ENCODE results near the gene EVC. TPM values are rescaled to one million over a fixed set of nuclear protein-coding genes. Genes with fewer than 3 reads are reported as not detected.

EVC gene
- total and polyA plus RNA-seq, 7 experiments from 2014 or later, result 0.37 to 1.5 (median 0.68) TPM; not detected in 2

- H3K9me3 ChIP-seq (ENCODE audit: control insufficient read depth in 2 of 3, low read length in 3 of 3), result no peaks in the 10 kb centered on the region
- ChIA-PET CTCF (interaction anchor here (1.0 kb wide), 1 partner anchor 1317 kb away, joined by 7 read pairs; no protein-coding TSS in a partner anchor), POLR2A (no interaction called here)
- no peaks in the 10 kb centered on the region for H3K27me3 ChIP-seq (ENCODE audit: control insufficient read depth in 2 of 2, insufficient read depth in 2 of 2, low read length in 2 of 2)
- Mint-ChIP-seq H3K9me3 (peaks cover 0 to 2% (median 0%) of the 10 kb centered on the region in 11 donors), H3K27ac (no peak overlapping the region), H3K4me3 (no peak overlapping the region), H3K36me3 (no peaks in the 10 kb centered on the region), H3K4me1 (no peaks in the 10 kb centered on the region), H3K27me3 (peaks cover 0 to 4% (median 0%) of the 10 kb centered on the region in 5 donors)
- H3K4me3 ChIP-seq (ENCODE audit: low read length), result no peak overlapping the region
- H3K36me3 ChIP-seq (ENCODE audit: control insufficient read depth in 2 of 3, insufficient read depth in 3 of 3, low read length in 3 of 3), result no peaks in the 10 kb centered on the region
- DNase-seq (no peak), ATAC-seq (no peak)
- H3K4me1 ChIP-seq (ENCODE audit: control insufficient read depth in 2 of 2, insufficient read depth in 2 of 2, low read length in 2 of 2), result no peaks in the 10 kb centered on the region
- intact Hi-C loops (cut with micrococcal nuclease), result no loop called here
- no peak overlapping the region for H3K27ac ChIP-seq (ENCODE audit: low read depth, low read length)
These were observed 93.7 kb downstream of the EVC start for GRCh38 chr4:5804656-5805055.

DNA sequence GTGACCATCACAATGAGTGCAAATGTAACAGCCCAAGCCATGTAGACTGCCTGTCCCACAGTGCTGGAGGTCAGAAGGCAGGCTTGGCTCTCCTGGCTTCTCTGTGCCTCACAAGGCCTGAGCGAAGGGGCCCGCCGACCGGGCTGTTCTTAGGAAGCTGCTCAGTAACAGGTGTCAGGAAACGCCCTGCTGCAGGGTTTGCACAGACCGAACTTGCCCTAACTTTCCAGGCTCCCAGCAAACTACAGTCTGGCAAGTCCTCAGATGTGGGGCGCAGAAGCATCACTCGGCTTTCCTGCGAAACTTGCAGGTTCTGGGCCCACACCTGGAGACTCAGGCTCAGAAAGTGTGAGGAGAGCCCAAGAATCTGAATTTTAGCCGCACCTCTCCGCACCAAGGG is 94.3 kb downstream of the EVC start:
- ChIA-PET CTCF (no interaction called here), POLR2A (no interaction called here)
- H3K4me3 ChIP-seq (ENCODE audit: low read length), result no peak overlapping the region
- Mint-ChIP-seq H3K27me3 (peaks cover 0 to 4% (median 0%) of the 10 kb centered on the region in 5 donors), H3K27ac (no peak overlapping the region), H3K36me3 (no peaks in the 10 kb centered on the region), H3K9me3 (peaks cover 0 to under 1% (median 0%) of the 10 kb centered on the region in 11 donors), H3K4me3 (no peak overlapping the region), H3K4me1 (no peaks in the 10 kb centered on the region)
- no peaks in the 10 kb centered on the region for H3K4me1 ChIP-seq (ENCODE audit: control insufficient read depth in 2 of 2, insufficient read depth in 2 of 2, low read length in 2 of 2)
- DNase-seq (no peak), ATAC-seq (no peak)
- no peaks in the 10 kb centered on the region for H3K27me3 ChIP-seq (ENCODE audit: control insufficient read depth in 2 of 2, insufficient read depth in 2 of 2, low read length in 2 of 2)
- no peak overlapping the region for H3K27ac ChIP-seq (ENCODE audit: low read depth, low read length)
- intact Hi-C loops (cut with micrococcal nuclease), result no loop called here
- no peaks in the 10 kb centered on the region for H3K36me3 ChIP-seq (ENCODE audit: control insufficient read depth in 2 of 3, insufficient read depth in 3 of 3, low read length in 3 of 3)
- no peaks in the 10 kb centered on the region for H3K9me3 ChIP-seq (ENCODE audit: control insufficient read depth in 2 of 3, low read length in 3 of 3)

DNA sequence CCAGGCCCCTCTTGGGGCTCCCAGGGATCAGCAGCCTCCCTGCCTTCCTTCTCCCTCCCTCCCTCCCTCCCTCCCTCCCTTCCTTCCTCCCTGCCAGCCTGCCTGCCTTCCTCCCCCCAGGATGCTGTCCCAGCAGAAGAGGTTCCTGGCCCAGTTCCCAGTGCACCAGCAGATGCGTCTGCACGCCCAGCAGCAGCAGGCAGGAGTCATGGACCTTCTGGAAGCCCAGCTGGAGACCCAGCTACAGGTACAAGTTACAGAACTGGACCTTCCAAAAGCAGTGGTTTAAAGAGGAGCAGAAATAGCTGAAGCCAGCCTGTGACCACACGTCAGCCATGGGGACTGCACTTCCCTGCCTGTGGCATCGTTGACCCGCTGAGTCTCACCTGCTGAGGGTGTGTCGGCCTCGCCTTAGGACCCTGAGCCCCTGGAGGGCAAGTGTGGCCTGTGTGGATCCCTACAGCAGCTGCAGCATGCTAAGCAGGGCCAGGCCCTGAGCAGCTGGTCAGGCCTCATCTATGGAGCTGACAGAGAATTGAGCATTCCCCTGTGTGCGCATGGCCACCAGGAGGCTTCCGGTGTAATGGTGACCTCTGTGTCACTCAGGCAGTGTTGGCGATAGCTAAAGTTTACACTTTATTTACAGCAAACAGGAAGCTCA is 97.2 kb downstream of the EVC start:
- Histone ChIP-seq H3K4me1 (ENCODE audit: control insufficient read depth in 2 of 2, insufficient read depth in 2 of 2, low read length in 2 of 2) (no peaks in the 10 kb centered on the region), H3K27me3 (ENCODE audit: control insufficient read depth in 2 of 2, insufficient read depth in 2 of 2, low read length in 2 of 2) (no peaks in the 10 kb centered on the region), H3K27ac (ENCODE audit: low read depth, low read length) (no peak overlapping the region), H3K9me3 (ENCODE audit: control insufficient read depth in 2 of 3, low read length in 3 of 3) (no peaks in the 10 kb centered on the region), H3K4me3 (ENCODE audit: low read length) (no peak overlapping the region), H3K36me3 (ENCODE audit: control insufficient read depth in 2 of 3, insufficient read depth in 3 of 3, low read length in 3 of 3) (no peaks in the 10 kb centered on the region)
- no peaks in the 10 kb centered on the region for H3K36me3 Mint-ChIP-seq
- ATAC-seq (no peak), DNase-seq (no peak)
- peaks cover 0 to 4% (median 0%) of the 10 kb centered on the region in 5 donors for H3K27me3 Mint-ChIP-seq
- ChIA-PET CTCF (no interaction called here), POLR2A (no interaction called here)
- intact Hi-C loops (cut with micrococcal nuclease), result no loop called here
- H3K4me3 Mint-ChIP-seq, result no peak overlapping the region
- no peak overlapping the region for H3K27ac Mint-ChIP-seq
- peaks cover 0 to 1% (median 0%) of the 10 kb centered on the region in 11 donors for H3K9me3 Mint-ChIP-seq
- no peaks in the 10 kb centered on the region for H3K4me1 Mint-ChIP-seq

DNA sequence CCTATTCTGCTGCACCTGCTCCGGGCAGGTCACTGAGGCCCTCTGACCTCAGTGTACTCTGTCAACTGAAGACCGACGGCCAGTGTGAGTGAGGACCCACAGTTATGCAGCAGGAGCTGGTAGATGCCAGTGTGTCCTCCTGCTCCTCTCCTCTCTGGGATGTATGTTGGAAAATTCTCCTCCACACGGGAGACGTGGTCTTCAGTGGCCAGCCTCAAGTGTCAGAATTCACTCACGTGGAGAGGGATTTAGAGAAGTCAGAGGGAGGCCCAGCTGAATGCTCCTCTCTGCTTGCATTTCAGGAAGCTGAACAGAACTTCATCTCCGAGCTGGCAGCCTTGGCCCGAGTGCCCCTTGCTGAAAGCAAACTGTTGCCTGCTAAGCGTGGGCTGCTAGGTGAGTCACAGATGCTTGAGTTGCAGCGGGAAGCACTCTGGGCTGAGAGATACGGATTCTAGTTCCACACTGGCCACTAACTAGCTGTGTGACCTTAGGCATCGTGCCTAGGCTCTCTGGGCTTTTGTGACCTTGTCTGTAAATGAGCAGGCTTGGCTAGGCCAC is 98.3 kb downstream of the EVC start:
- no peak overlapping the region for H3K4me3 Mint-ChIP-seq
- H3K4me1 Mint-ChIP-seq, result no peaks in the 10 kb centered on the region
- no peak for DNase-seq
- H3K27me3 ChIP-seq (ENCODE audit: control insufficient read depth in 2 of 2, insufficient read depth in 2 of 2, low read length in 2 of 2), result no peaks in the 10 kb centered on the region
- POLR2A ChIA-PET, result no interaction called here
- CTCF ChIA-PET, result no interaction called here
- H3K27me3 Mint-ChIP-seq, result peaks cover 0 to 6% (median 0%) of the 10 kb centered on the region in 5 donors
- no peak overlapping the region for H3K27ac Mint-ChIP-seq
- no peaks in the 10 kb centered on the region for H3K36me3 ChIP-seq (ENCODE audit: control insufficient read depth in 2 of 3, insufficient read depth in 3 of 3, low read length in 3 of 3)
- H3K4me3 ChIP-seq (ENCODE audit: low read length), result no peak overlapping the region
- no peaks in the 10 kb centered on the region for H3K36me3 Mint-ChIP-seq
- no peak overlapping the region for H3K27ac ChIP-seq (ENCODE audit: low read depth, low read length)
- intact Hi-C loops (cut with micrococcal nuclease), result no loop called here
- peaks cover 0 to 1% (median 0%) of the 10 kb centered on the region in 11 donors for H3K9me3 Mint-ChIP-seq
- ATAC-seq, result no peak
- H3K4me1 ChIP-seq (ENCODE audit: control insufficient read depth in 2 of 2, insufficient read depth in 2 of 2, low read length in 2 of 2), result no peaks in the 10 kb centered on the region
- no peaks in the 10 kb centered on the region for H3K9me3 ChIP-seq (ENCODE audit: control insufficient read depth in 2 of 3, low read length in 3 of 3)

DNA sequence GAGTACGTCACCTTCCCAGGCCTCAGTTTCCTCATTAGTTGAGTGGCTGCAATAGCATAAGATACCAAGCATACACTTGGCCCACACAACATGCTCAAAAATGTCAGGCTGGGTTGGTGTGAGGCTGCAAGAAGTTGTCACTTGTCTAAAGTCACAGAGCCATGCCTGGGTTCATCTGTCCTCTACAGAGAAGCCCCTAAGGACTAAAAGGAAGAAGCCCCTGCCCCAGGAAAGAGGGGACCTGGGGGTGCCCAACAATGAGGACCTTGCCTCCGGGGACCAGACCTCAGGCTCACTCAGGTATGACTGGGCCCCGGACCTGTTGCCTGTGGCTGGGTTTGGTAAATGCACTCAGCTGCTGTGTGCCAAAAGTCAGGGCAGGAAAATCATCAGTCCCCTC is 99.2 kb downstream of the EVC start:
- Histone ChIP-seq H3K4me3 (ENCODE audit: low read length) (no peak overlapping the region), H3K9me3 (ENCODE audit: control insufficient read depth in 2 of 3, low read length in 3 of 3) (no peaks in the 10 kb centered on the region), H3K27ac (ENCODE audit: low read depth, low read length) (no peak overlapping the region), H3K36me3 (ENCODE audit: control insufficient read depth in 2 of 3, insufficient read depth in 3 of 3, low read length in 3 of 3) (no peaks in the 10 kb centered on the region), H3K27me3 (ENCODE audit: control insufficient read depth in 2 of 2, insufficient read depth in 2 of 2, low read length in 2 of 2) (no peaks in the 10 kb centered on the region), H3K4me1 (ENCODE audit: control insufficient read depth in 2 of 2, insufficient read depth in 2 of 2, low read length in 2 of 2) (no peaks in the 10 kb centered on the region)
- ATAC-seq, result no peak
- CTCF ChIA-PET, result no interaction called here
- no peaks in the 10 kb centered on the region for H3K36me3 Mint-ChIP-seq
- no peaks in the 10 kb centered on the region for H3K4me1 Mint-ChIP-seq
- H3K9me3 Mint-ChIP-seq, result peaks cover 0 to 1% (median 0%) of the 10 kb centered on the region in 11 donors
- no peak overlapping the region for H3K4me3 Mint-ChIP-seq
- intact Hi-C loops (cut with micrococcal nuclease), result loop anchor here in 1 of 2 donors (10.0 kb wide), 1 partner anchor 1325 kb away; no protein-coding TSS in a partner anchor
- H3K27ac Mint-ChIP-seq, result no peak overlapping the region
- no peak for DNase-seq
- H3K27me3 Mint-ChIP-seq, result peaks cover 0 to 6% (median 0%) of the 10 kb centered on the region in 5 donors
- POLR2A ChIA-PET, result no interaction called here

- CTCF ChIA-PET, result no interaction called here
- POLR2A ChIA-PET, result no interaction called here
These were observed 99.9 kb downstream of the EVC start for GRCh38 chr4:5810770-5811430.

More at GRCh38 chr4:5810770-5811430, 99.9 kb downstream of the EVC start:
- Histone ChIP-seq H3K27ac (ENCODE audit: low read depth, low read length) (no peak overlapping the region), H3K4me3 (ENCODE audit: low read length) (no peak overlapping the region), H3K9me3 (ENCODE audit: control insufficient read depth in 2 of 3, low read length in 3 of 3) (no peaks in the 10 kb centered on the region), H3K36me3 (ENCODE audit: control insufficient read depth in 2 of 3, insufficient read depth in 3 of 3, low read length in 3 of 3) (no peaks in the 10 kb centered on the region), H3K27me3 (ENCODE audit: control insufficient read depth in 2 of 2, insufficient read depth in 2 of 2, low read length in 2 of 2) (no peaks in the 10 kb centered on the region), H3K4me1 (ENCODE audit: control insufficient read depth in 2 of 2, insufficient read depth in 2 of 2, low read length in 2 of 2) (no peaks in the 10 kb centered on the region)
- H3K4me1 Mint-ChIP-seq, result no peaks in the 10 kb centered on the region
- peaks cover 0 to 1% (median 0%) of the 10 kb centered on the region in 11 donors for H3K9me3 Mint-ChIP-seq
- DNase-seq, result no peak
- no peaks in the 10 kb centered on the region for H3K36me3 Mint-ChIP-seq
- no peak overlapping the region for H3K4me3 Mint-ChIP-seq
- ATAC-seq, result no peak
- intact Hi-C loops (cut with micrococcal nuclease), result loop anchor here in 1 of 2 donors (10.0 kb wide), 1 partner anchor 1326 kb away; no protein-coding TSS in a partner anchor
- peaks cover 0 to 7% (median 0%) of the 10 kb centered on the region in 5 donors for H3K27me3 Mint-ChIP-seq
- no peak overlapping the region for H3K27ac Mint-ChIP-seq
